HL-60 (cell line): ENCODE data around the gene CEP128.

Experiments
- GABPA ChIP-seq: IDR thresholded peaks from 2 replicates; pipeline ENCODE4 v1.6.1; 2012; ENCODE audit warnings: low read depth
- POLR2AphosphoS5 ChIP-seq: IDR thresholded peaks from 2 replicates; pipeline ENCODE4 v1.6.1; 2012; ENCODE audit warnings: low read depth
- SPI1 ChIP-seq: IDR thresholded peaks from 2 replicates; pipeline ENCODE4 v1.6.1; 2012; ENCODE audit warnings: low read depth, mild to moderate bottlenecking, borderline replicate concordance
- TF ChIP-seq, protein P1 (sequence below): IDR thresholded peaks from 2 replicates; pipeline ENCODE4 v1.6.1; 2012; ENCODE audit warnings: low read depth; ENCODE audit not compliant: insufficient replicate concordance
- TF ChIP-seq, protein P2 (sequence below): IDR thresholded peaks from one replicate; pipeline ENCODE4 v1.5.1; 2011; ENCODE audit warnings: low read length, control low read depth, inconsistent platforms; ENCODE audit not compliant: insufficient read depth

DNA sequence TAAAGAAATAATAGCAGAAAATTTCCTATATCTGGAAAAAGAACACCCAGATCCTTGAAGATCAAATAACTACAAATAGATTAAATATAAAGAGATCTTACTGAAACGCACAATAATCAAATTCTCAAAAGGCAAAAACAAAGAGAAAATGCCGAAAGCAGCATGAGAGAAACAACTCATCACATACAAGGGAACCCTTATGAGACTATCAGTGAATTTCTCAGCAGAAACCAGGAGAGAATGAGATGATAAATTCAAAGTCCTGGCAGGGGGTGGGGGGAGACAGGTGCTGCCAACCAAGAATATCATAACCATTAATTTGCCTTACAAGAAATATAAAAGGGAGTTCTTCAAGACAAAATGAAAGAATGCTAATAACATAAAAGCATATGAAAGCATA lies 73.7 kb downstream of the CEP128 start:
- TF ChIP-seq, protein P1, sequence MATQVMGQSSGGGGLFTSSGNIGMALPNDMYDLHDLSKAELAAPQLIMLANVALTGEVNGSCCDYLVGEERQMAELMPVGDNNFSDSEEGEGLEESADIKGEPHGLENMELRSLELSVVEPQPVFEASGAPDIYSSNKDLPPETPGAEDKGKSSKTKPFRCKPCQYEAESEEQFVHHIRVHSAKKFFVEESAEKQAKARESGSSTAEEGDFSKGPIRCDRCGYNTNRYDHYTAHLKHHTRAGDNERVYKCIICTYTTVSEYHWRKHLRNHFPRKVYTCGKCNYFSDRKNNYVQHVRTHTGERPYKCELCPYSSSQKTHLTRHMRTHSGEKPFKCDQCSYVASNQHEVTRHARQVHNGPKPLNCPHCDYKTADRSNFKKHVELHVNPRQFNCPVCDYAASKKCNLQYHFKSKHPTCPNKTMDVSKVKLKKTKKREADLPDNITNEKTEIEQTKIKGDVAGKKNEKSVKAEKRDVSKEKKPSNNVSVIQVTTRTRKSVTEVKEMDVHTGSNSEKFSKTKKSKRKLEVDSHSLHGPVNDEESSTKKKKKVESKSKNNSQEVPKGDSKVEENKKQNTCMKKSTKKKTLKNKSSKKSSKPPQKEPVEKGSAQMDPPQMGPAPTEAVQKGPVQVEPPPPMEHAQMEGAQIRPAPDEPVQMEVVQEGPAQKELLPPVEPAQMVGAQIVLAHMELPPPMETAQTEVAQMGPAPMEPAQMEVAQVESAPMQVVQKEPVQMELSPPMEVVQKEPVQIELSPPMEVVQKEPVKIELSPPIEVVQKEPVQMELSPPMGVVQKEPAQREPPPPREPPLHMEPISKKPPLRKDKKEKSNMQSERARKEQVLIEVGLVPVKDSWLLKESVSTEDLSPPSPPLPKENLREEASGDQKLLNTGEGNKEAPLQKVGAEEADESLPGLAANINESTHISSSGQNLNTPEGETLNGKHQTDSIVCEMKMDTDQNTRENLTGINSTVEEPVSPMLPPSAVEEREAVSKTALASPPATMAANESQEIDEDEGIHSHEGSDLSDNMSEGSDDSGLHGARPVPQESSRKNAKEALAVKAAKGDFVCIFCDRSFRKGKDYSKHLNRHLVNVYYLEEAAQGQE = no peak
- TF ChIP-seq, protein P2, sequence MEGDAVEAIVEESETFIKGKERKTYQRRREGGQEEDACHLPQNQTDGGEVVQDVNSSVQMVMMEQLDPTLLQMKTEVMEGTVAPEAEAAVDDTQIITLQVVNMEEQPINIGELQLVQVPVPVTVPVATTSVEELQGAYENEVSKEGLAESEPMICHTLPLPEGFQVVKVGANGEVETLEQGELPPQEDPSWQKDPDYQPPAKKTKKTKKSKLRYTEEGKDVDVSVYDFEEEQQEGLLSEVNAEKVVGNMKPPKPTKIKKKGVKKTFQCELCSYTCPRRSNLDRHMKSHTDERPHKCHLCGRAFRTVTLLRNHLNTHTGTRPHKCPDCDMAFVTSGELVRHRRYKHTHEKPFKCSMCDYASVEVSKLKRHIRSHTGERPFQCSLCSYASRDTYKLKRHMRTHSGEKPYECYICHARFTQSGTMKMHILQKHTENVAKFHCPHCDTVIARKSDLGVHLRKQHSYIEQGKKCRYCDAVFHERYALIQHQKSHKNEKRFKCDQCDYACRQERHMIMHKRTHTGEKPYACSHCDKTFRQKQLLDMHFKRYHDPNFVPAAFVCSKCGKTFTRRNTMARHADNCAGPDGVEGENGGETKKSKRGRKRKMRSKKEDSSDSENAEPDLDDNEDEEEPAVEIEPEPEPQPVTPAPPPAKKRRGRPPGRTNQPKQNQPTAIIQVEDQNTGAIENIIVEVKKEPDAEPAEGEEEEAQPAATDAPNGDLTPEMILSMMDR = no peak
- TF ChIP-seq POLR2AphosphoS5 (no peak), GABPA (no peak), SPI1 (no peak)
